Endothelial cell of umbilical vein (primary cell): ENCODE results near the gene CD163L1. TPM values are rescaled to one million over a fixed set of nuclear protein-coding genes. Genes with fewer than 3 reads are reported as not detected.

ENCODE experiments used
- BruUV-seq: library from RNA; stranded (reverse); fragments of 400-500 nt; replicated peaks from 2 replicates; lab custom pipeline; 2021; lab: Mats Ljungman, UMichigan
- CTCF ChIA-PET: fragments of 300-600, 350-600 bp; sonication (Branson Sonifier 250); formaldehyde crosslinking; loops from one replicate; lab custom pipeline; 2021; ENCODE audit warnings: antibody characterized with exemption, inconsistent platforms; lab: Charles Lee
- POLR2A ChIA-PET: fragments of 300-600, 350-600 bp; sonication (Branson Sonifier 250); formaldehyde crosslinking; loops from one replicate; lab custom pipeline; 2021; ENCODE audit warnings: antibody characterized with exemption, inconsistent platforms; lab: Charles Lee
- DNase-seq: peaks from one replicate; pipeline ENCODE4 v3.0.0-alpha.2; 2011; ENCODE audit warnings: low read depth, low spot score
- FAIRE-seq: peaks from 2 replicates; lab custom pipeline; 2011; peaks lifted over from hg19 to GRCh38; lab: Jason Lieb, UNC
- H2AFZ ChIP-seq: 2 replicates; pipeline ENCODE4 v1.6.0; 2012; ENCODE audit warnings: low read depth, low read length, control low read depth, inconsistent platforms
- H3K27ac ChIP-seq: 2 replicates; pipeline ENCODE4 v1.5.1; 2011; ENCODE audit warnings: low read depth, mild to moderate bottlenecking, control low read depth, low read length, moderate library complexity; ENCODE audit not compliant: insufficient read depth
- H3K27me3 ChIP-seq, 2 experiments: 2 replicates each; pipeline versions ENCODE4 v1.6.0 to v1.6.1; 2011; ENCODE audit warnings: low read length in 2 of 2, mixed read lengths in 1 of 2; ENCODE audit not compliant: control insufficient read depth in 2 of 2, insufficient read depth in 2 of 2
- H3K36me3 ChIP-seq, 2 experiments: 2 replicates in 1 of 2; 3 replicates in 1 of 2; pipeline ENCODE4 v1.5.1; 2011; ENCODE audit warnings: low read length in 2 of 2, mild to moderate bottlenecking in 1 of 2, moderate library complexity in 1 of 2; ENCODE audit not compliant: control insufficient read depth in 2 of 2, insufficient read depth in 2 of 2; ENCODE audit errors: extremely low read depth in 1 of 2
- H3K4me1 ChIP-seq: 3 replicates; pipeline ENCODE4 v1.5.1; 2011; ENCODE audit warnings: mild to moderate bottlenecking, low read length; ENCODE audit not compliant: control insufficient read depth, insufficient read depth; ENCODE audit errors: extremely low read depth
- H3K4me2 ChIP-seq: 2 replicates; pipeline ENCODE4 v1.6.1; 2011; ENCODE audit warnings: low read length, control low read depth, mixed read lengths; ENCODE audit not compliant: insufficient read depth
- H3K4me3 ChIP-seq, 3 experiments: fragments of 200-600 bp in 1 of 3; sonication (generic), shearing (Covaris generic) in 1 of 3; replicated peaks in 1 of 3; 2 replicates each; pipeline ENCODE4 v1.5.1; 2011 to 2016; ENCODE audit warnings: control low read depth in 3 of 3, low read length in 3 of 3, mild to moderate bottlenecking in 2 of 3, inconsistent platforms in 1 of 3, low read depth in 1 of 3, moderate library complexity in 1 of 3; ENCODE audit not compliant: insufficient read depth in 1 of 3
- H3K79me2 ChIP-seq: 2 replicates; pipeline ENCODE4 v1.6.0; 2012; ENCODE audit warnings: low read length, inconsistent platforms; ENCODE audit not compliant: control insufficient read depth, insufficient read depth
- H3K9ac ChIP-seq: replicated peaks from 2 replicates; pipeline ENCODE3; 2011; ENCODE audit warnings: low read length, control low read depth; ENCODE audit not compliant: insufficient read depth; ENCODE audit errors: extremely low read depth
- H3K9me1 ChIP-seq: replicated peaks from 3 replicates; pipeline ENCODE4 v1.6.0; 2011; ENCODE audit warnings: mild to moderate bottlenecking, low read length; ENCODE audit not compliant: control insufficient read depth, insufficient read depth; ENCODE audit errors: extremely low read depth
- H3K9me3 ChIP-seq: replicated peaks from 2 replicates; pipeline ENCODE4 v1.5.1; 2012; ENCODE audit warnings: low read length, inconsistent platforms; ENCODE audit not compliant: control insufficient read depth, insufficient read depth
- H4K20me1 ChIP-seq: replicated peaks from 2 replicates; pipeline ENCODE3; 2011; ENCODE audit warnings: mild to moderate bottlenecking, low read length; ENCODE audit not compliant: control insufficient read depth, insufficient read depth; ENCODE audit errors: extremely low read depth
- EZH2 ChIP-seq: IDR thresholded peaks from 2 replicates; pipeline ENCODE4 v1.6.1; 2012; ENCODE audit warnings: borderline replicate concordance, low read depth, mild to moderate bottlenecking, moderate library complexity, low read length, inconsistent platforms; ENCODE audit not compliant: severe bottlenecking
- FOS ChIP-seq: IDR thresholded peaks from 2 replicates; pipeline ENCODE4 v1.6.1; 2011; ENCODE audit warnings: mild to moderate bottlenecking, low read length, moderate library complexity, borderline replicate concordance; ENCODE audit not compliant: insufficient read depth
- GATA2 ChIP-seq: IDR thresholded peaks from 2 replicates; pipeline ENCODE4 v1.7.0; 2011; ENCODE audit warnings: low read depth, mild to moderate bottlenecking, moderate library complexity, mixed read lengths, low read length; ENCODE audit not compliant: insufficient read length, insufficient read depth
- JUN ChIP-seq: IDR thresholded peaks from 2 replicates; pipeline ENCODE4 v1.6.1; 2011; ENCODE audit warnings: borderline replicate concordance, low read depth; ENCODE audit not compliant: insufficient read length, insufficient read depth
- MAX ChIP-seq: IDR thresholded peaks from 2 replicates; pipeline ENCODE4 v1.6.1; 2011; ENCODE audit not compliant: insufficient read depth, insufficient read length
- MYC ChIP-seq: IDR thresholded peaks from one replicate; pipeline ENCODE4 v1.6.1; 2011; ENCODE audit warnings: mild to moderate bottlenecking, low read depth, low read length
- POLR2A ChIP-seq: IDR thresholded peaks from 2 replicates; pipeline ENCODE4 v1.6.1; 2012; ENCODE audit warnings: low read depth, mild to moderate bottlenecking, control low read depth, low read length
- POLR2AphosphoS5 ChIP-seq: IDR thresholded peaks from 2 replicates; pipeline ENCODE4 v1.6.1; 2012; ENCODE audit warnings: low read depth, mild to moderate bottlenecking, control low read depth, low read length, moderate library complexity; ENCODE audit not compliant: insufficient read depth
- dilution Hi-C: fragments of 300-500 bp; cut with MboI; formaldehyde crosslinking; loops from one replicate; pipeline ENCODE4 v1.15.0; 2019; ENCODE audit warnings: low sequenced_read_pairs; ENCODE audit not compliant: extremely low pct_ligation_motif_present
- intact Hi-C: fragments of 100-400 bp; cut with micrococcal nuclease; formaldehyde crosslinking; loops from one replicate; pipeline ENCODE4 v1.10.0; 2022
- polyA plus RNA-seq, 4 experiments: library from polyadenylated mRNA; depleted of rRNA in 3 of 4; stranded (reverse) in 3 of 4; unstranded in 1 of 4; fragments of >200 nt; gene quantifications; 2 replicates each; pipeline versions ENCODE4 v1.2.1 to v1.2.3, GENCODE V29; 2011 to 2012; ENCODE audit warnings: missing spikeins in 1 of 4
- total RNA-seq: library from RNA; stranded (reverse); gene quantifications from 2 replicates; pipeline ENCODE4 v1.2.3, GENCODE V29; 2021
- TF ChIP-seq, protein P1 (sequence below), 2 donors: IDR thresholded peaks; 1 replicate in 1 of 2; 2 replicates in 1 of 2; pipeline ENCODE4 v1.5.1; 2011; ENCODE audit warnings: low read length in 2 of 2, mild to moderate bottlenecking in 2 of 2, moderate library complexity in 2 of 2, control low read depth in 1 of 2, inconsistent platforms in 1 of 2, low read depth in 1 of 2; ENCODE audit not compliant: insufficient read depth in 1 of 2; ENCODE audit errors: extremely low read depth in 1 of 2

Gene CD163L1
- total and polyA plus RNA-seq, 2 donors (not counting 3 experiments of a cell fraction or from before 2014, with no cell fraction given), result 2.8 to 7.5 TPM

DNA sequence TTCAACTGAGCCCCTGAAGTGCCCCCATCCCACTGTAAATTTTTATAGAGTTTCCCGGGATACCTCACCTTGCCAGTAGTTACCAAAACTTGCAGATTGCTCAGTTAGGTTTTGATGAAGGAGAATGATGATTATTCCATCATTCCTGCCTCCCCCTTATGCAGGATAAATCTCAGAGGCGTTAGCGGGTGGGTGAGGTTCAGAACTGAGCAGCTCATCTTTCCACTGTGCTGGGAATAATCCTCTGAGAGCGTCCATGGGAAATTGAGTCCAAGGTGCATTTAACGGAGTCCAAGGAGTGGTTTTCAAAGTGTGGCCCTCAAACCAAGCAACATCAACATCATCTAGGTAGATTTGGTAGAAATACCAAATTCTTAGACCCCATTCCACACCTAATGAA, 121.4 kb downstream of the CD163L1 start:
- CTCF ChIA-PET, result interaction anchor here (0.8 to 4.2 kb wide), 2 partner anchors 50 to 137 kb away, joined by 3 to 35 read pairs; no protein-coding TSS in a partner anchor
- peaks cover 0 to 9% of the 10 kb centered on the region in 2 experiments for H3K27me3 ChIP-seq
- TF ChIP-seq, protein P1, sequence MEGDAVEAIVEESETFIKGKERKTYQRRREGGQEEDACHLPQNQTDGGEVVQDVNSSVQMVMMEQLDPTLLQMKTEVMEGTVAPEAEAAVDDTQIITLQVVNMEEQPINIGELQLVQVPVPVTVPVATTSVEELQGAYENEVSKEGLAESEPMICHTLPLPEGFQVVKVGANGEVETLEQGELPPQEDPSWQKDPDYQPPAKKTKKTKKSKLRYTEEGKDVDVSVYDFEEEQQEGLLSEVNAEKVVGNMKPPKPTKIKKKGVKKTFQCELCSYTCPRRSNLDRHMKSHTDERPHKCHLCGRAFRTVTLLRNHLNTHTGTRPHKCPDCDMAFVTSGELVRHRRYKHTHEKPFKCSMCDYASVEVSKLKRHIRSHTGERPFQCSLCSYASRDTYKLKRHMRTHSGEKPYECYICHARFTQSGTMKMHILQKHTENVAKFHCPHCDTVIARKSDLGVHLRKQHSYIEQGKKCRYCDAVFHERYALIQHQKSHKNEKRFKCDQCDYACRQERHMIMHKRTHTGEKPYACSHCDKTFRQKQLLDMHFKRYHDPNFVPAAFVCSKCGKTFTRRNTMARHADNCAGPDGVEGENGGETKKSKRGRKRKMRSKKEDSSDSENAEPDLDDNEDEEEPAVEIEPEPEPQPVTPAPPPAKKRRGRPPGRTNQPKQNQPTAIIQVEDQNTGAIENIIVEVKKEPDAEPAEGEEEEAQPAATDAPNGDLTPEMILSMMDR (IDR thresholded peaks at IDR 0.05; ENCODE audit: extremely low read depth in 1 of 2, insufficient read depth in 1 of 2, low read depth in 1 of 2, low read length in 2 of 2), result no peak
- no peak for DNase-seq
- H3K4me3 ChIP-seq, result no peak overlapping the region
- H3K9me3 ChIP-seq, result no peaks in the 10 kb centered on the region
- intact Hi-C loops, result no loop called here
- no peaks in the 10 kb centered on the region for H3K36me3 ChIP-seq
- H3K9ac ChIP-seq, result no peak overlapping the region
- FAIRE-seq, result no peak
- dilution Hi-C loops, result no loop called here
- H3K79me2 ChIP-seq, result no peaks in the 10 kb centered on the region
- H3K4me2 ChIP-seq, result no peak overlapping the region
- POLR2A ChIA-PET, result no interaction called here
- H4K20me1 ChIP-seq, result no peaks in the 10 kb centered on the region
- no TSS peak for BruUV-seq
- H3K9me1 ChIP-seq, result no peaks in the 10 kb centered on the region
- no peaks in the 10 kb centered on the region for H3K4me1 ChIP-seq
- H3K27ac ChIP-seq, result no peak overlapping the region
- H2AFZ ChIP-seq, result no peak overlapping the region

DNA sequence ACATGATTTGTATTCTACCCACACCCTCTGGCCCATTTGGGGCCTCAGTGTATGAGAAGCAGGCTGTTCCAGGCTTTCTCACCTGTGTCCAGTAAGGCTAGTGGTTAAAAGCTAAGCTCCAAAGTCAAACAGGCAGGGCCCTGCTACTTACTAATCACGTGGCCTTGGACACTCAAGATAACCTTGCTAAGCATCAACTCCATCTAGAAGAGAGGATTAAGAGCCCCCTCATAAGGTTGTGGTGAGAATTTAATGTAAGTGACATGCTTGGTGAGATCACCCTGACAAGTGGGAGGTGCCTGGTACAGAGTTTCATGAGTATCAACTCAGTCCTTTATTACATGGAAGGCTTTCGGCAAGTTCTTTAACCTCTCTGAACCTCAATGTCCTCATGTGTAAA, 122.3 kb downstream of the CD163L1 start:
- no peak for TF ChIP-seq FOS
- no peak for TF ChIP-seq JUN
- no peak for TF ChIP-seq POLR2A
- TF ChIP-seq POLR2AphosphoS5, result no peak
- no peak for TF ChIP-seq GATA2
- no peak for TF ChIP-seq EZH2
- TF ChIP-seq MYC, result no peak
- no peak for TF ChIP-seq MAX
- TF ChIP-seq, protein P1 (IDR thresholded peaks at IDR 0.05; ENCODE audit: extremely low read depth in 1 of 2, insufficient read depth in 1 of 2, low read depth in 1 of 2, low read length in 2 of 2), result no peak
- H3K4me3 ChIP-seq, result no peak overlapping the region
- CTCF ChIA-PET, result interaction anchor here (0.6 to 4.2 kb wide), 4 partner anchors 27 to 138 kb away, joined by 3 to 35 read pairs (median 5); no protein-coding TSS in a partner anchor
- dilution Hi-C loops (no loop called here), intact Hi-C loops (no loop called here)
- no peak overlapping the region for H3K9ac ChIP-seq
- FAIRE-seq (no peak), DNase-seq (no peak)
- H3K27me3 ChIP-seq, result no peaks in the 10 kb centered on the region
- H3K4me1 ChIP-seq, result no peaks in the 10 kb centered on the region
- no peaks in the 10 kb centered on the region for H3K36me3 ChIP-seq
- no peak overlapping the region for H2AFZ ChIP-seq
- H4K20me1 ChIP-seq, result no peaks in the 10 kb centered on the region
- POLR2A ChIA-PET, result no interaction called here
- H3K27ac ChIP-seq, result no peak overlapping the region
- H3K9me3 ChIP-seq, result no peaks in the 10 kb centered on the region
- H3K9me1 ChIP-seq, result no peaks in the 10 kb centered on the region
- no peaks in the 10 kb centered on the region for H3K79me2 ChIP-seq
- no TSS peak for BruUV-seq
- no peak overlapping the region for H3K4me2 ChIP-seq
